Testis (tissue), 2 donors: Measurements from ENCODE around the gene RFX2.

Experiments used
- CTCF ChIP-seq, 3 experiments: fragments of 450-650 bp in 2 of 3; fragments of 200-600 bp in 1 of 3; sonication (generic) in 1 of 3; IDR thresholded peaks; one replicate each; pipeline ENCODE4 v1.5.1; 2016 to 2019; ENCODE audit warnings: antibody characterized with exemption in 3 of 3, mild to moderate bottlenecking in 2 of 3, moderate library complexity in 1 of 3
- POLR2A ChIP-seq: fragments of 450-650 bp; IDR thresholded peaks from one replicate; pipeline ENCODE4 v1.6.1; 2017; ENCODE audit warnings: antibody characterized with exemption, mild to moderate bottlenecking, moderate library complexity

DNA sequence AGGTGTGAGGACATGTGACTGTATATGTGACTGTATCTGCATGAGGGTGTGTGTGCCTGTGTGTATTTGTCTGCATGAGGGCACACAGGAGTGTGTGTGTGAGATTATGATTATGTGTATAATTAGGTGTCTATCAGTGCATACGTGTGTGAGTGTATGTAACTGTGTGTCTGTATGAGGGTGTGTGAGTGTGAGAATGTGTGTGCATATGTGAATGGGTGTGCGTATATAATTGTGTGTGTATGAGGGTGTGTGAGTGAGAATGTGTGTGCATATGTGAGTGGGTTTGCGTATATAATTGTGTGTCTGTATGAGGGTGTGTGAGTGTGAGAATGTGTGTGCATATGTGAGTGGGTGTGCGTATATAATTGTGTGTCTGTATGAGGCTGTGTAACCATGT is 22.2 kb upstream of the RFX2 start:
- TF ChIP-seq CTCF (IDR thresholded peaks at IDR 0.05), result no peak
- TF ChIP-seq POLR2A, result no peak
